ENCODE measurements around the gene SKAP1. TPM values are rescaled to one million over a fixed set of nuclear protein-coding genes. Genes with fewer than 3 reads are reported as not detected.

SKAP1 gene
- polyA plus RNA-seq, 1 of the 3 experiments (the other 2 are of a cell fraction): not detected

- TF ChIP-seq TEAD4 (IDR thresholded peaks at IDR 0.05; ENCODE audit: borderline replicate concordance, insufficient read depth) (no peak), TAF1 (IDR thresholded peaks at IDR 0.05; ENCODE audit: borderline replicate concordance, low read depth, low read length) (no peak)
- ChIA-PET CTCF (no interaction called here), POLR2A (no interaction called here)
- H3K4me1 ChIP-seq (ENCODE audit: control insufficient read depth in 1 of 2, insufficient read depth in 2 of 2, low read depth in 1 of 2, low read length in 1 of 2): no peaks in the 10 kb centered on the region
- H3K79me2 ChIP-seq (ENCODE audit: insufficient read depth): no peaks in the 10 kb centered on the region
- H3K9me3 ChIP-seq: no peaks in the 10 kb centered on the region
- peaks cover 47% of the 10 kb centered on the region for H3K27me3 ChIP-seq (ENCODE audit: insufficient read depth)
- H3F3A ChIP-seq (replicated peaks; ENCODE audit: insufficient read depth): no peaks in the 10 kb centered on the region
- WGBS (ENCODE audit: low lambda C conversion rate): 16% methylated on average over 16 of the region's 16 CpGs
- no peak for DNase-seq
- no peaks in the 10 kb centered on the region for H4K20me1 ChIP-seq (ENCODE audit: insufficient read depth)
- H2AFZ ChIP-seq (ENCODE audit: low read depth): no peak overlapping the region
- H3K27ac ChIP-seq (ENCODE audit: low read depth in 2 of 2, low read length in 1 of 2): no peak overlapping the region
- no peaks in the 10 kb centered on the region for H3K9me2 ChIP-seq
- H3K36me3 ChIP-seq (replicated peaks in 1 of 2; ENCODE audit: control insufficient read depth in 1 of 2, insufficient read depth in 2 of 2, low read length in 1 of 2): no peaks in the 10 kb centered on the region
- H3K4me2 ChIP-seq: no peak overlapping the region
- H3K9ac ChIP-seq: no peak overlapping the region
- H3K4me3 ChIP-seq (ENCODE audit: low read depth in 2 of 2, low read length in 1 of 2): no peak overlapping the region
Observed at GRCh38 chr17:48310748-48311213, 119.2 kb downstream of the SKAP1 start.

GRCh38 chr17:48308581-48308980 lies 121.4 kb downstream of the SKAP1 start:
- Histone ChIP-seq H3K27me3 (ENCODE audit: insufficient read depth) (peaks cover 52% of the 10 kb centered on the region), H3K36me3 (replicated peaks in 1 of 2; ENCODE audit: control insufficient read depth in 1 of 2, insufficient read depth in 2 of 2, low read length in 1 of 2) (no peaks in the 10 kb centered on the region), H3K4me2 (no peak overlapping the region), H3K9ac (no peak overlapping the region), H3K27ac (ENCODE audit: low read depth in 2 of 2, low read length in 1 of 2) (no peak overlapping the region), H4K20me1 (ENCODE audit: insufficient read depth) (no peaks in the 10 kb centered on the region), H3K4me1 (ENCODE audit: control insufficient read depth in 1 of 2, insufficient read depth in 2 of 2, low read depth in 1 of 2, low read length in 1 of 2) (no peaks in the 10 kb centered on the region; a peak in 1 of 4 replicates), H3K9me3 (no peaks in the 10 kb centered on the region), H3K4me3 (ENCODE audit: low read depth in 2 of 2, low read length in 1 of 2) (no peak overlapping the region), H2AFZ (ENCODE audit: low read depth) (no peak overlapping the region), H3K9me2 (no peaks in the 10 kb centered on the region), H3K79me2 (ENCODE audit: insufficient read depth) (no peaks in the 10 kb centered on the region), H3F3A (replicated peaks; ENCODE audit: insufficient read depth) (no peaks in the 10 kb centered on the region)
- no peak for DNase-seq
- WGBS (ENCODE audit: low lambda C conversion rate): 13% methylated on average over 1 of the region's 1 CpG
- ChIA-PET CTCF (interaction anchor here (0.6 to 3.5 kb wide), 65 partner anchors 8 to 726 kb away, joined by 3 to 59 read pairs (median 4); partner anchors contain the start of genes HOXB5, HOXB6 and HOXB8), POLR2A (no interaction called here)
- TF ChIP-seq CTCF (IDR thresholded peaks at IDR 0.05): no peak
- no peak for TF ChIP-seq MEF2A (IDR thresholded peaks at IDR 0.05; ENCODE audit: borderline replicate concordance, low read depth)
- no peak for TF ChIP-seq EZH2phosphoT487 (IDR thresholded peaks at IDR 0.05; ENCODE audit: borderline replicate concordance, low read depth)
- no peak for TF ChIP-seq RCOR1 (IDR thresholded peaks at IDR 0.05; ENCODE audit: low read length)
- no peak for TF ChIP-seq FOXM1 (IDR thresholded peaks at IDR 0.05; ENCODE audit: low read depth)
- TF ChIP-seq RAD21 (IDR thresholded peaks at IDR 0.05; ENCODE audit: low read length): no peak
- no peak for TF ChIP-seq POLR2AphosphoS5 (IDR thresholded peaks at IDR 0.05; ENCODE audit: low read depth, low read length)

GRCh38 chr17:48307814-48308411 lies 122.1 kb downstream of the SKAP1 start:
- Histone ChIP-seq H3K4me1 (ENCODE audit: control insufficient read depth in 1 of 2, insufficient read depth in 2 of 2, low read depth in 1 of 2, low read length in 1 of 2) (no peaks in the 10 kb centered on the region; a peak in 1 of 4 replicates), H3K4me3 (ENCODE audit: low read depth in 2 of 2, low read length in 1 of 2) (no peak overlapping the region; a peak in 1 of 4 replicates), H3K79me2 (ENCODE audit: insufficient read depth) (no peaks in the 10 kb centered on the region), H3K27ac (ENCODE audit: low read depth in 2 of 2, low read length in 1 of 2) (no peak overlapping the region), H3K9me3 (no peaks in the 10 kb centered on the region), H3K9me2 (no peaks in the 10 kb centered on the region), H4K20me1 (ENCODE audit: insufficient read depth) (no peaks in the 10 kb centered on the region), H3K4me2 (no peak overlapping the region), H3K36me3 (replicated peaks in 1 of 2; ENCODE audit: control insufficient read depth in 1 of 2, insufficient read depth in 2 of 2, low read length in 1 of 2) (no peaks in the 10 kb centered on the region), H3F3A (replicated peaks; ENCODE audit: insufficient read depth) (no peaks in the 10 kb centered on the region), H3K27me3 (ENCODE audit: insufficient read depth) (peaks cover 52% of the 10 kb centered on the region), H3K9ac (no peak overlapping the region), H2AFZ (ENCODE audit: low read depth) (no peak overlapping the region)
- DNase-seq: peak; percentile 48
- CTCF ChIA-PET: interaction anchor here (0.6 to 3.5 kb wide), 70 partner anchors 8 to 727 kb away, joined by 3 to 59 read pairs (median 4); partner anchors contain the start of genes CDK5RAP3, HOXB5, HOXB6 and HOXB8
- 3% methylated on average over 4 of the region's 4 CpGs for WGBS (ENCODE audit: low lambda C conversion rate)
- POLR2A ChIA-PET: no interaction called here
- TF ChIP-seq SIN3A (IDR thresholded peaks at IDR 0.05; ENCODE audit: borderline replicate concordance, low read depth, low read length) (no peak), JUND (IDR thresholded peaks at IDR 0.05) (no peak), EZH2phosphoT487 (IDR thresholded peaks at IDR 0.05; ENCODE audit: borderline replicate concordance, low read depth) (no peak), PBX3 (IDR thresholded peaks at IDR 0.05) (no peak), EP300 (IDR thresholded peaks at IDR 0.05; ENCODE audit: borderline replicate concordance in 1 of 2, low read depth in 1 of 2, low read length in 1 of 2) (no peak), CTCF (IDR thresholded peaks at IDR 0.05) (peak; percentile 97), SMC3 (IDR thresholded peaks at IDR 0.05; ENCODE audit: low read depth, low read length) (peak; percentile 91), RCOR1 (IDR thresholded peaks at IDR 0.05; ENCODE audit: low read length) (no peak), RAD21 (IDR thresholded peaks at IDR 0.05; ENCODE audit: low read length) (peak; percentile 67), YY1 (IDR thresholded peaks at IDR 0.05; ENCODE audit: low read depth) (no peak), ELF1 (IDR thresholded peaks at IDR 0.05) (no peak)

All from SK-N-SH (cell line).